Endothelial cell (in vitro differentiated cells): Measurements from ENCODE around the gene TSPAN8. TPM values are rescaled to one million over a fixed set of nuclear protein-coding genes. Genes with fewer than 3 reads are reported as not detected.

Source experiments
- DNase-seq: peaks from one replicate; pipeline ENCODE4 v3.0.0; 2021; ENCODE audit warnings: low spot score
- H3K27ac Mint-ChIP-seq: one replicate; pipeline ENCODE4 v1.8.0; 2021; ENCODE audit warnings: mixed read lengths, inconsistent platforms; ENCODE audit not compliant: unreplicated experiment
- H3K27me3 Mint-ChIP-seq: one replicate; pipeline ENCODE4 v1.8.0; 2021; ENCODE audit warnings: mild to moderate bottlenecking, moderate library complexity, mixed read lengths, inconsistent platforms; ENCODE audit not compliant: unreplicated experiment
- H3K36me3 Mint-ChIP-seq: one replicate; pipeline ENCODE4 v1.8.0; 2021; ENCODE audit warnings: mild to moderate bottlenecking, low read depth, mixed read lengths, inconsistent platforms; ENCODE audit not compliant: unreplicated experiment
- H3K4me1 Mint-ChIP-seq: one replicate; pipeline ENCODE4 v1.8.0; 2021; ENCODE audit warnings: mild to moderate bottlenecking, mixed read lengths, inconsistent platforms; ENCODE audit not compliant: unreplicated experiment
- H3K4me3 Mint-ChIP-seq: one replicate; pipeline ENCODE4 v1.8.0; 2021; ENCODE audit warnings: mild to moderate bottlenecking, mixed read lengths, inconsistent platforms; ENCODE audit not compliant: unreplicated experiment
- H3K9me3 Mint-ChIP-seq: one replicate; pipeline ENCODE4 v1.8.0; 2021; ENCODE audit warnings: mixed read lengths, inconsistent platforms; ENCODE audit not compliant: unreplicated experiment
- CTCF ChIP-seq: fragments of 200-600 bp; sonication (generic); IDR thresholded peaks from one replicate; pipeline ENCODE4 v1.5.0; 2021; ENCODE audit warnings: antibody characterized with exemption; ENCODE audit not compliant: unreplicated experiment
- total RNA-seq: library from RNA; stranded (reverse); fragmentation: NEBNext Ultra II Directional; extraction: Animal tissue kit (Norgen Biotek cat#: 25700); gene quantifications from one replicate; pipeline ENCODE4 v1.2.1, GENCODE V29; 2021; ENCODE audit not compliant: unreplicated experiment

Gene TSPAN8
- total RNA-seq, 1 donor from 2014 or later: not detected

- Mint-ChIP-seq H3K9me3 (no peaks in the 10 kb centered on the region), H3K36me3 (no peaks in the 10 kb centered on the region), H3K27ac (no peak overlapping the region), H3K4me3 (no peak overlapping the region), H3K4me1 (peaks cover 7% of the 10 kb centered on the region), H3K27me3 (no peaks in the 10 kb centered on the region)
- no peak for TF ChIP-seq CTCF
- no peak for DNase-seq
These were observed 13.1 kb downstream of the TSPAN8 start for GRCh38 chr12:71144682-71145081.

- Mint-ChIP-seq H3K9me3 (no peaks in the 10 kb centered on the region), H3K4me3 (no peak overlapping the region), H3K27me3 (peaks cover 1% of the 10 kb centered on the region), H3K36me3 (no peaks in the 10 kb centered on the region), H3K4me1 (peaks cover 13% of the 10 kb centered on the region), H3K27ac (no peak overlapping the region)
- no peak for DNase-seq
- no peak for TF ChIP-seq CTCF
These were observed 14.8 kb downstream of the TSPAN8 start for GRCh38 chr12:71142956-71143355.

- Mint-ChIP-seq H3K27me3 (peaks cover 1% of the 10 kb centered on the region), H3K4me1 (peaks cover 15% of the 10 kb centered on the region), H3K27ac (no peak overlapping the region), H3K4me3 (no peak overlapping the region), H3K9me3 (no peaks in the 10 kb centered on the region), H3K36me3 (no peaks in the 10 kb centered on the region)
- TF ChIP-seq CTCF: no peak
- DNase-seq: no peak
These were observed 15.8 kb downstream of the TSPAN8 start for GRCh38 chr12:71142016-71142415.

GRCh38 chr12:71141378-71141926 is 16.3 kb downstream of the TSPAN8 start:
- Mint-ChIP-seq H3K27me3 (peaks cover 1% of the 10 kb centered on the region), H3K27ac (no peak overlapping the region)
- DNase-seq: no peak

More at GRCh38 chr12:71141378-71141926, 16.3 kb downstream of the TSPAN8 start:
- TF ChIP-seq CTCF: no peak
- Mint-ChIP-seq H3K4me1 (peaks cover 15% of the 10 kb centered on the region), H3K4me3 (no peak overlapping the region), H3K9me3 (no peaks in the 10 kb centered on the region), H3K36me3 (no peaks in the 10 kb centered on the region)
